Mucosa of rectum (tissue), 2 donors: ENCODE data around the gene KRT33B.

Experiments used
- H3K27ac ChIP-seq, 2 donors: one replicate each; pipeline ENCODE4 v1.7.0; 2013; ENCODE audit warnings: inconsistent platforms in 2 of 2, low read depth in 2 of 2, low read length in 2 of 2
- H3K27me3 ChIP-seq, 2 donors: one replicate each; pipeline ENCODE4 v1.7.0; 2013; ENCODE audit warnings: low read length in 2 of 2; ENCODE audit not compliant: control insufficient read depth in 2 of 2, insufficient read depth in 2 of 2
- H3K36me3 ChIP-seq, 2 donors: one replicate each; pipeline ENCODE4 v1.7.0; 2013; ENCODE audit warnings: low read length in 2 of 2; ENCODE audit not compliant: control insufficient read depth in 2 of 2, insufficient read depth in 2 of 2
- H3K4me1 ChIP-seq, 2 donors: one replicate each; pipeline ENCODE4 v1.7.0; 2013; ENCODE audit warnings: low read length in 2 of 2, mild to moderate bottlenecking in 1 of 2; ENCODE audit not compliant: control insufficient read depth in 2 of 2, insufficient read depth in 2 of 2
- H3K4me3 ChIP-seq, 2 donors: one replicate each; pipeline ENCODE4 v1.7.0; 2013; ENCODE audit warnings: low read length in 2 of 2
- H3K9ac ChIP-seq, 2 donors: one replicate each; pipeline ENCODE4 v1.7.0; 2013; ENCODE audit warnings: low read length in 2 of 2, low read depth in 1 of 2, mild to moderate bottlenecking in 1 of 2
- H3K9me3 ChIP-seq, 2 donors: one replicate each; pipeline ENCODE4 v1.7.0; 2013; ENCODE audit warnings: low read length in 2 of 2; ENCODE audit not compliant: control insufficient read depth in 2 of 2
- donor health status: healthy.
- donor health status: Normal muscosa, but diverticular disease.

The KRT33B gene

DNA sequence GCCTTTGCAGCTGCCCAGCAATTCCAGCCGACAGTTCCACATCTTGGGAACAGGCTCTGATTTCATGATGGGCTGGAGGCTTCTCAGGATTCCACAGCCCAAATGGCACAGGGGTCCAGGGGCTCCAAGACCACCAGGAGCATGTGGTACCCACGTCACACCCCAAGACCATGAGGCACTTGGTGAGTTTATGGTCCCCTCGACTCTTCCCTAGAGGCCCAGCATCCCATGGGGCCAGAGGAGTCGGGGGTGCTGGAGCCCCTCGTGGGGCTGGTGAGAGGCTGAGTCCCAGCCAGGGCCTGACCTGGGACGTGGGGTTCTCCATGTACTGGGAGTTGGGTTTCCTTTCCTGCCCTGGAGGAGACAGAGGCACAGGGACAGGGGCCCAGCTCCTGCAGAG is 44.0 kb downstream of the KRT33B start:
- Histone ChIP-seq H3K9me3 (no peaks in the 10 kb centered on the region), H3K27ac (no peak overlapping the region), H3K9ac (no peak overlapping the region), H3K36me3 (no peaks in the 10 kb centered on the region), H3K27me3 (no peaks in the 10 kb centered on the region), H3K4me3 (no peak overlapping the region), H3K4me1 (no peaks in the 10 kb centered on the region)

DNA sequence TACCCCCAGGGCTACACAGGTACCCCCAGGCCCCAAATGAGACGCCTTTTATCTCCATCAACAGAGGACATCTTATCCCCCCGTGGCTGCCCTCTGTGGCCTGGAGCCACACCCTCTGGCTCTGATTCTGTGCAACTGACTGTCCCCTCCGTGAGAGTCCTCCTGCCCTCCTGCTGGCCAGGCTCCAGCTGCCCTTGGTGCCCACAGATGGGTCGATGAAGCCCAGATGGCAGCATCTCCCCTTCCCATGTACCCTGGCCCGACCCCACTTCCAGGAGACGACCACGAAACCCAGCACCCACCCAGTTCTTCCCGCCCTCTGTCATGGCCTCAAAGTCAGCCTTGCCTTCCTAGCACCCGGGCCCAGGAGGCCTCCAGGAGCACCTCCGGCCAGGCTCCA is 44.5 kb downstream of the KRT33B start:
- no peak overlapping the region for H3K27ac ChIP-seq
- H3K4me3 ChIP-seq = no peak overlapping the region
- H3K4me1 ChIP-seq = no peaks in the 10 kb centered on the region
- no peaks in the 10 kb centered on the region for H3K9me3 ChIP-seq
- H3K27me3 ChIP-seq = no peaks in the 10 kb centered on the region
- H3K9ac ChIP-seq = no peak overlapping the region
- no peaks in the 10 kb centered on the region for H3K36me3 ChIP-seq

DNA sequence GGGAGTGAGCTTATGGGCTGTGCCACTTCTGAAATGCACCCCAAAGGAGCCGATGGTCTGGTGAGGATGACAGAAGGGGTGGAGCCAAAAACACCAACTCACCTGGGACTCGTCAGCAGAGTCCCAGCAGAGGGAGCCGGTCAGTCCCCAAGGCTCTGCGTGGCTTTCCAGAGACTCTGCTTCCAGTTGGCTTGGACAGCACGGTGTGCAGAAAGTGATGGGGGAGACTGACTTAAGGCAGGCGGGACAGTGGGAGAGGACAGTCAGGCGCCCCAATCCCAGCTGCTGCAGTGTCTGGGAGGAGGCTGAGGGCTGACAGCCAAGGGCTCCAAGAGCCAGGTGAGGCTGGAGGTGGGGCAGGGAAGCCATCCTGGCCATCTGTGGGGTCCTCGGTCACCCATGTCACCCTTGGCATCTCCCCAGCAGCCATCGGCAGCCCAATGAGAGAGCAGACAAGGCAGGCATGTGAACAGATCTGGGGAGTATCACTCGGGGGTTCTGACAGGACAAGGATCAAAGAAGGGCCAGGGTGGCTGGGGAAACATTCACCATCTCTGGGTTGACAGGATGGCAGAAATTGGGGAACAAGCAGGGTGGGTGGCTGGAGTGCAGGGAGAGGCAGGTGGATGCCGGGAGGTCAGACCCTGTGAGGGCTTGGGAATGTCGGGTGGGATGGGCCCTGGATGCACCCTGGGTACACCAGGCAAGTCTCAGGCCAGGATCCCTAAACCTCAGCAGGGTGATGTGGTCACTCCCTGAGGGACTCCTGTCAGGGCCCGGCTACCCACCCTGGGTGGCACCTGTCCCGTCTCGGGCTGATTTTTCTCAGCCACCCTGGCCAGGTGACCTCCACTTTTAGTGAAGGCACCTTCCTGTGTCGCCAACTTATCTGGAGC is 45.2 kb downstream of the KRT33B start:
- Histone ChIP-seq H3K36me3 (no peaks in the 10 kb centered on the region), H3K4me1 (no peaks in the 10 kb centered on the region), H3K27me3 (no peaks in the 10 kb centered on the region), H3K9ac (no peak overlapping the region), H3K4me3 (no peak overlapping the region), H3K27ac (no peak overlapping the region), H3K9me3 (no peaks in the 10 kb centered on the region)

GRCh38 chr17:41322903-41323895 is 46.4 kb downstream of the KRT33B start:
- Histone ChIP-seq H3K4me1 (no peaks in the 10 kb centered on the region), H3K9ac (no peak overlapping the region), H3K27me3 (no peaks in the 10 kb centered on the region), H3K4me3 (no peak overlapping the region), H3K27ac (no peak overlapping the region), H3K36me3 (no peaks in the 10 kb centered on the region), H3K9me3 (no peaks in the 10 kb centered on the region)

GRCh38 chr17:41322094-41322902 is 47.3 kb downstream of the KRT33B start:
- no peaks in the 10 kb centered on the region for H3K9me3 ChIP-seq
- H3K4me1 ChIP-seq = no peaks in the 10 kb centered on the region
- H3K27ac ChIP-seq = no peak overlapping the region
- H3K27me3 ChIP-seq = no peaks in the 10 kb centered on the region
- H3K4me3 ChIP-seq = no peak overlapping the region
- no peaks in the 10 kb centered on the region for H3K36me3 ChIP-seq
- no peak overlapping the region for H3K9ac ChIP-seq

DNA sequence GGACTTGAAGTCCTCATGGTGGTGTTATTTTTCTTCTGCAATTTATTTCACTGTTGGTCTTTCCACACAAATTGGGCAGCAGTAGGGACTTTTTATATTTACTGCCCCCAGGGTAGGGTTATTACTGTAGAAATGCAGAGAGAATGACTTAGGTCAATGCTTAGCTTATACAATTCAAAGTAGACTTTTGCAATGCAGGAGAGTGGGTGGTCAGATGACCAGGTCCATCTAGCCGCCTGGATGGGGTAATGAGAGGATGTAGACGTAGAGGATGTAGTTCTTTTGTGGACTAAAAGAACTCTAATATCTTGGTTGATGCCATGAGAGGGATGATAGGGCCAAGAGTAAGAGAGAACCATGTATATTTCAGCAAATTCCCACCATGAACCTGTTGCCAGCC is 51.4 kb downstream of the KRT33B start:
- peaks cover 0 to 6% of the 10 kb centered on the region in 2 donors for H3K27me3 ChIP-seq
- no peaks in the 10 kb centered on the region for H3K9me3 ChIP-seq
- H3K9ac ChIP-seq = no peak overlapping the region
- no peaks in the 10 kb centered on the region for H3K4me1 ChIP-seq
- H3K4me3 ChIP-seq = no peak overlapping the region
- H3K36me3 ChIP-seq = no peaks in the 10 kb centered on the region
- H3K27ac ChIP-seq = no peak overlapping the region

- Histone ChIP-seq H3K9me3 (no peaks in the 10 kb centered on the region), H3K4me3 (no peak overlapping the region), H3K27me3 (peaks cover 2 to 6% of the 10 kb centered on the region in 2 donors), H3K36me3 (no peaks in the 10 kb centered on the region), H3K27ac (no peak overlapping the region), H3K4me1 (no peaks in the 10 kb centered on the region), H3K9ac (no peak overlapping the region)
Observed at GRCh38 chr17:41315814-41316445, 53.7 kb downstream of the KRT33B start.

GRCh38 chr17:41315204-41315794 is 54.3 kb downstream of the KRT33B start, which contains the start of gene KRTAP17-1:
KRTAP17-1 (minus strand) TSS chr17:41315710; CDS start chr17:41315650, 60 bp downstream.
- no peak within 1 kb of the TSS for H3K9ac ChIP-seq
- no peaks in the 10 kb centered on the region for H3K4me1 ChIP-seq

More at GRCh38 chr17:41315204-41315794, 54.3 kb downstream of the KRT33B start, which contains the start of gene KRTAP17-1:
- no peak within 1 kb of the TSS for H3K4me3 ChIP-seq
- no peaks in the 10 kb centered on the region for H3K9me3 ChIP-seq
- no peaks in the 10 kb centered on the region for H3K36me3 ChIP-seq
- H3K27me3 ChIP-seq = peaks cover 2 to 6% of the 10 kb centered on the region in 2 donors
- H3K27ac ChIP-seq = no peak within 1 kb of the TSS
